G401 (cell line): ENCODE data around the gene SKOR1. TPM values are rescaled to one million over a fixed set of nuclear protein-coding genes. Genes with fewer than 3 reads are reported as not detected.

Source experiments
- DNase-seq: peaks from one replicate; pipeline ENCODE4 v3.0.0-alpha.2; 2015; ENCODE audit warnings: low spot score
- in situ Hi-C: cut with HindIII; loops from 2 replicates; pipeline ENCODE4 v1.10.0; 2016; ENCODE audit warnings: low sequenced_read_pairs, mixed read lengths
- total RNA-seq: library from RNA; depleted of rRNA; stranded (reverse); fragments of >200 nt; shearing (Covaris generic); gene quantifications from 2 replicates; pipeline ENCODE4 v1.2.3, GENCODE V29; 2014; rRNA removed

Gene SKOR1
- total RNA-seq: 4.9 and 7.1 TPM in 2 replicates

- DNase-seq: no peak
- in situ Hi-C loops: no loop called here
Measured at GRCh38 chr15:67824976-67825880, at the start of gene SKOR1. Gene SKOR1, plus strand, starts transcription at chr15:67825509. Its CDS starts 94 bp downstream, at chr15:67825603.

- in situ Hi-C loops: no loop called here
- no peak for DNase-seq
Measured at GRCh38 chr15:67775998-67776397, 49.3 kb upstream of the SKOR1 start.

GRCh38 chr15:67776600-67776999 lies 48.7 kb upstream of the SKOR1 start:
- DNase-seq: no peak
- in situ Hi-C loops: no loop called here

GRCh38 chr15:67777071-67777470 lies 48.2 kb upstream of the SKOR1 start:
- no peak for DNase-seq
- in situ Hi-C loops: no loop called here

- in situ Hi-C loops: no loop called here
- DNase-seq: no peak
Measured at GRCh38 chr15:67777773-67778172, 47.5 kb upstream of the SKOR1 start.

- DNase-seq: no peak
- in situ Hi-C loops: no loop called here
Measured at GRCh38 chr15:67778968-67779548, 46.3 kb upstream of the SKOR1 start.

- DNase-seq: no peak
- in situ Hi-C loops: no loop called here
Measured at GRCh38 chr15:67779549-67780111, 45.7 kb upstream of the SKOR1 start.

GRCh38 chr15:67781061-67781460 lies 44.2 kb upstream of the SKOR1 start:
- in situ Hi-C loops: no loop called here

GRCh38 chr15:67781907-67782690 lies 43.2 kb upstream of the SKOR1 start:
- no peak for DNase-seq
- in situ Hi-C loops: no loop called here

More at GRCh38 chr15:67781061-67781460, 44.2 kb upstream of the SKOR1 start:
- DNase-seq: no peak

- in situ Hi-C loops: no loop called here
- no peak for DNase-seq
Measured at GRCh38 chr15:67782691-67782991, 42.7 kb upstream of the SKOR1 start.

- DNase-seq: no peak
- in situ Hi-C loops: no loop called here
Measured at GRCh38 chr15:67783303-67783702, 42.0 kb upstream of the SKOR1 start.

GRCh38 chr15:67784090-67784781 lies 41.1 kb upstream of the SKOR1 start:
- in situ Hi-C loops: no loop called here
- DNase-seq: no peak

- in situ Hi-C loops: no loop called here
- DNase-seq: no peak
Measured at GRCh38 chr15:67784856-67785430, 40.4 kb upstream of the SKOR1 start.

GRCh38 chr15:67785431-67785830 lies 39.9 kb upstream of the SKOR1 start:
- no peak for DNase-seq
- in situ Hi-C loops: no loop called here

- no peak for DNase-seq
- in situ Hi-C loops: no loop called here
Measured at GRCh38 chr15:67786646-67787045, 38.7 kb upstream of the SKOR1 start.

GRCh38 chr15:67788986-67789385 lies 36.3 kb upstream of the SKOR1 start:
- DNase-seq: no peak
- in situ Hi-C loops: no loop called here

- no peak for DNase-seq
- in situ Hi-C loops: no loop called here
Measured at GRCh38 chr15:67790610-67791319, 34.5 kb upstream of the SKOR1 start.

GRCh38 chr15:67792250-67792942 lies 32.9 kb upstream of the SKOR1 start:
- in situ Hi-C loops: no loop called here
- no peak for DNase-seq
